ENCODE measurements around the gene GALNT1. TPM values are rescaled to one million over a fixed set of nuclear protein-coding genes. Genes with fewer than 3 reads are reported as not detected.
A peak's percentile ranks its signal among the peaks of the same experiment; 100 is the strongest.

Gene GALNT1
- total and polyA plus RNA-seq, 2 of the 4 experiments (the other 2 are of a cell fraction), result 24.9 to 43.9 TPM

GRCh38 chr18:35721431-35722081, 140.0 kb downstream of the GALNT1 start:
- intact Hi-C loops (cut with micrococcal nuclease), result no loop called here

More at GRCh38 chr18:35721431-35722081, 140.0 kb downstream of the GALNT1 start:
- Histone ChIP-seq H2BK120ac (ENCODE audit: low read depth, low read length) (no peak overlapping the region), H3K79me1 (ENCODE audit: low read depth in 1 of 2, low read length in 2 of 2) (no peaks in the 10 kb centered on the region), H2AK5ac (ENCODE audit: low read depth, low read length) (no peak overlapping the region), H4K8ac (ENCODE audit: low read depth in 2 of 2, low read length in 2 of 2) (no peak overlapping the region), H4K91ac (ENCODE audit: insufficient read depth, low read depth, low read length) (no peak overlapping the region), H3K4me1 (ENCODE audit: control insufficient read depth, insufficient read depth, low read length) (no peaks in the 10 kb centered on the region), H4K20me1 (ENCODE audit: insufficient read depth, low read length) (no peaks in the 10 kb centered on the region), H3K4me3 (ENCODE audit: insufficient read depth, low read depth, low read length) (no peak overlapping the region), H4K5ac (ENCODE audit: low read depth, low read length) (no peak overlapping the region), H3K27me3 (ENCODE audit: control insufficient read depth, insufficient read depth, low read length) (no peaks in the 10 kb centered on the region; the same call in 1 of the 2 replicates), H3K56ac (ENCODE audit: extremely low read depth, insufficient read depth, low read length) (no peak overlapping the region), H2BK15ac (ENCODE audit: low read depth, low read length) (no peak overlapping the region), H3K4me2 (ENCODE audit: low read depth, low read length) (no peak overlapping the region), H3K14ac (replicated peaks; ENCODE audit: low read depth, low read length) (no peak overlapping the region), H3K27ac (ENCODE audit: insufficient read depth, low read length) (no peak overlapping the region), H3K9me1 (ENCODE audit: insufficient read depth, low read length) (no peaks in the 10 kb centered on the region), H3K4ac (ENCODE audit: low read depth, low read length) (no peak overlapping the region), H2BK20ac (ENCODE audit: low read depth, low read length) (no peak overlapping the region), H2AK9ac (replicated peaks; ENCODE audit: low read depth, low read length, poor library complexity) (no peak overlapping the region), H3K23ac (ENCODE audit: low read depth, low read length) (no peak overlapping the region), H3K36me3 (ENCODE audit: control insufficient read depth, insufficient read depth, low read length) (no peaks in the 10 kb centered on the region), H3K9ac (ENCODE audit: low read depth, low read length) (no peak overlapping the region), H2BK5ac (ENCODE audit: low read depth, low read length, poor library complexity, severe bottlenecking) (no peak overlapping the region), H3K18ac (ENCODE audit: low read depth, low read length) (no peak overlapping the region), H3K9me3 (ENCODE audit: control insufficient read depth, insufficient read depth, low read length) (peaks cover 5% of the 10 kb centered on the region; the same call in 1 of the 2 replicates), H2AFZ (replicated peaks; ENCODE audit: low read length, poor library complexity) (peak overlapping the region; percentile 15)
- no TSS peak for BruUV-seq (replicated peaks)
- in situ Hi-C loops (cut with MboI; ENCODE audit: low sequenced_read_pairs), result no loop called here
- dilution Hi-C loops (cut with HindIII; ENCODE audit: low sequenced_read_pairs, unreplicated experiment), result no loop called here
- DNase-seq (no peak), ATAC-seq (ENCODE audit: low read depth) (no peak)
- TF ChIP-seq FOS (IDR thresholded peaks at IDR 0.05; ENCODE audit: low read depth, low read length) (no peak), RFX5 (IDR thresholded peaks at IDR 0.05; ENCODE audit: low read depth, low read length) (no peak), RCOR1 (IDR thresholded peaks at IDR 0.05; ENCODE audit: insufficient replicate concordance, low read length) (no peak), BHLHE40 (IDR thresholded peaks at IDR 0.05; ENCODE audit: low read depth, low read length) (no peak), MXI1 (IDR thresholded peaks at IDR 0.05; ENCODE audit: borderline replicate concordance, low read depth, low read length) (no peak), SMC3 (IDR thresholded peaks at IDR 0.05; ENCODE audit: low read depth, low read length) (no peak), ELK1 (IDR thresholded peaks at IDR 0.05; ENCODE audit: borderline replicate concordance, low read depth, low read length) (no peak), RAD21 (IDR thresholded peaks at IDR 0.05; ENCODE audit: low read length) (no peak), MAZ (IDR thresholded peaks at IDR 0.05; ENCODE audit: borderline replicate concordance, low read depth, low read length) (no peak), NFE2L2 (IDR thresholded peaks at IDR 0.05; ENCODE audit: low read depth, low read length) (no peak)
- 86% methylated on average over 2 of the region's 6 CpGs; no CpG with 5 or more reads in 1 of the 2 experiments for WGBS, 2 experiments (ENCODE audit: extremely low coverage in 2 of 2, insufficient read length in 1 of 2)
- ChIA-PET POLR2A (ENCODE audit: unreplicated experiment) (no interaction called here), CTCF (no interaction called here)
